Prostate gland (tissue), 2 donors: Measurements from ENCODE around the gene SLC9A8. TPM values are rescaled to one million over a fixed set of nuclear protein-coding genes. Genes with fewer than 3 reads are reported as not detected.

Source experiments
- DNase-seq: peaks from one replicate; pipeline ENCODE4 v3.0.0-alpha.2; 2019; ENCODE audit warnings: low spot score
- H3K27ac ChIP-seq, 2 donors: fragments of 200-600 bp; sonication (generic); 2 replicates each; pipeline ENCODE4 v1.5.1; 2017 to 2019
- H3K27me3 ChIP-seq: fragments of 200-600 bp; sonication (generic); replicated peaks from 2 replicates; pipeline ENCODE4 v1.5.1; 2019; ENCODE audit not compliant: insufficient read depth
- H3K36me3 ChIP-seq, 2 donors: fragments of 200-600 bp; sonication (generic); 1 replicate in 1 of 2; 2 replicates in 1 of 2; pipeline versions ENCODE4 v1.5.1 to v1.8.1; 2017 to 2019
- H3K4me1 ChIP-seq: fragments of 200-600 bp; sonication (generic); replicated peaks from 2 replicates; pipeline ENCODE4 v1.5.1; 2019
- H3K4me3 ChIP-seq, 2 donors: fragments of 200-600 bp; sonication (generic); 2 replicates each; pipeline ENCODE4 v1.5.1; 2017 to 2019
- H3K9me3 ChIP-seq: fragments of 200-600 bp; sonication (generic); 2 replicates; pipeline ENCODE4 v1.5.1; 2017
- POLR2A ChIP-seq: fragments of 450-650 bp; IDR thresholded peaks from one replicate; pipeline ENCODE4 v1.6.1; 2016; ENCODE audit warnings: antibody characterized with exemption, mild to moderate bottlenecking
- POLR2AphosphoS5 ChIP-seq: sonication (generic); formaldehyde crosslinking; IDR thresholded peaks from one replicate; pipeline ENCODE4 v1.6.1; 2017; ENCODE audit warnings: antibody characterized with exemption
- WGBS: methylation state at CpG from one replicate; pipeline ENCODE4 v1.1.5; 2018; 5-methylcytosine and 5-hydroxymethylcytosine counted together
- intact Hi-C: fragments of 100-400 bp; cut with DNase I; formaldehyde crosslinking; loops from one replicate; pipeline ENCODE4 v1.14.2; 2022
- total RNA-seq, 2 donors: library from RNA; depleted of rRNA; stranded (reverse); fragments of >200 nt; gene quantifications; one replicate each; pipeline ENCODE4 v1.1.0, GENCODE V29; 2016
- TF ChIP-seq, protein P1 (sequence below), 4 experiments: fragments of 200-600 bp in 2 of 4; fragments of 450-650 bp in 2 of 4; sonication (generic) in 2 of 4; IDR thresholded peaks; 1 replicate in 3 of 4; 2 replicates in 1 of 4; pipeline ENCODE4 v1.5.1; 2016 to 2019; ENCODE audit warnings: antibody characterized with exemption in 4 of 4, mild to moderate bottlenecking in 2 of 4, moderate library complexity in 2 of 4

The SLC9A8 gene
- total RNA-seq, 2 donors from 2014 or later: 13.5 to 26.4 TPM

DNA sequence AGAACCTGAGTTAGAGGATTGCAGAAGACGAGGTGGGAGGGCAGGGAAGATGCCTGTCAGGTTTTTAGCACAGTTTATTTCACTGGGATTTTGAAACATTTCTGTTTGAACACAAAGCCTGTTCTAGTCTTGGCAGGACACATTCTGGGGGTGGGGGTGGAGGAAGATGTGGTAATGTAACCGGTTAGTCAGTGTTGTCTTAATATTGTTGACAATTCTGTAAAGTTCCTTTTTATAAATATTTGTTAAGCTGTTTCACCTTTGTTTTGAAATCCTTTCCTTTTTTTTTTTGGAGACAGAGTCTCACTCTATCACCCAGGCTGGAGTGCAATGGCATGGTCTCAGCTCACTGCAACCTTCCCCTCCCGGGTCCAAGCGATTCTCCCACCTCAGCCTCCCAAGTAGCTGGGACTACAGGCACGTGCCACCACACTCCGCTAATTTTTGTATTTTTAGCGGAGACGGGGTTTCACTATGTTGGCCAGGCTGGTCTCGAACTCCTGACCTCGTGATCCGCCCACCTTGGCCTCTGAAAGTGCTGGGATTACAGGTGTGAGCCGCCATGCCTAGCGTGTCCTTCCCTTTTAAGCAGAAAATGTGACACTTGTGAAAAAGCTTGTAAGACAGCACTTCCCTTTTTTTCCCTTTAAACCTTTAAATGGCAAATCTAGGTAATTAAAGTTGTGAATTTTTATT lies 20.2 kb downstream of the SLC9A8 start:
- H3K9me3 ChIP-seq: no peaks in the 10 kb centered on the region
- no peaks in the 10 kb centered on the region for H3K27me3 ChIP-seq
- peak; percentile 76 for DNase-seq
- H3K4me1 ChIP-seq: peaks cover 16% of the 10 kb centered on the region
- no peaks in the 10 kb centered on the region for H3K36me3 ChIP-seq
- TF ChIP-seq POLR2AphosphoS5: peak; percentile 75
- TF ChIP-seq, protein P1, sequence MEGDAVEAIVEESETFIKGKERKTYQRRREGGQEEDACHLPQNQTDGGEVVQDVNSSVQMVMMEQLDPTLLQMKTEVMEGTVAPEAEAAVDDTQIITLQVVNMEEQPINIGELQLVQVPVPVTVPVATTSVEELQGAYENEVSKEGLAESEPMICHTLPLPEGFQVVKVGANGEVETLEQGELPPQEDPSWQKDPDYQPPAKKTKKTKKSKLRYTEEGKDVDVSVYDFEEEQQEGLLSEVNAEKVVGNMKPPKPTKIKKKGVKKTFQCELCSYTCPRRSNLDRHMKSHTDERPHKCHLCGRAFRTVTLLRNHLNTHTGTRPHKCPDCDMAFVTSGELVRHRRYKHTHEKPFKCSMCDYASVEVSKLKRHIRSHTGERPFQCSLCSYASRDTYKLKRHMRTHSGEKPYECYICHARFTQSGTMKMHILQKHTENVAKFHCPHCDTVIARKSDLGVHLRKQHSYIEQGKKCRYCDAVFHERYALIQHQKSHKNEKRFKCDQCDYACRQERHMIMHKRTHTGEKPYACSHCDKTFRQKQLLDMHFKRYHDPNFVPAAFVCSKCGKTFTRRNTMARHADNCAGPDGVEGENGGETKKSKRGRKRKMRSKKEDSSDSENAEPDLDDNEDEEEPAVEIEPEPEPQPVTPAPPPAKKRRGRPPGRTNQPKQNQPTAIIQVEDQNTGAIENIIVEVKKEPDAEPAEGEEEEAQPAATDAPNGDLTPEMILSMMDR (IDR thresholded peaks at IDR 0.05): no peak
- no peak overlapping the region for H3K4me3 ChIP-seq
- WGBS: 73% methylated on average over 13 of the region's 13 CpGs
- intact Hi-C loops: no loop called here
- H3K27ac ChIP-seq: peak overlapping the region; percentile 76 to 83

DNA sequence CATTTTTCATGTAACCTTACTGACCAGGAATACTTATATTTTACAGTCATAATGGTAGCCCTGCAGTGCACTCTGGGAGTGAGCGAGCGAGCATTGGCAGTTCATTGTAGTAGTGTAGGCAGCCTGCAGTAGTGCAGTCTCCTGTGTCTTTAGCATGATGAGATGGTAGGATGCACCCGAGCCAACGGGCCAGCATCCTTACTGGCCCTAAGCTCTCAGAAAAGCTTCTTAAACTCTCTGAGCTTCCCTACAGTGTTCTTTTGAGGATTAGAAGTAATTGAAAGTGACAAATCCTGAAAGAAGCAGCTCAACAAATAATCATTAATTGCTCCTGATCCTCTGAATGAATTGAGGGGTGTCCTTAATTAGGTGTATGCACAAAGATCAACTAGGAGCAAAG lies 20.9 kb downstream of the SLC9A8 start:
- Histone ChIP-seq H3K27me3 (no peaks in the 10 kb centered on the region), H3K4me1 (peaks cover 16% of the 10 kb centered on the region), H3K9me3 (no peaks in the 10 kb centered on the region), H3K36me3 (no peaks in the 10 kb centered on the region), H3K4me3 (no peak overlapping the region), H3K27ac (peak overlapping the region in 1 of 2 donors; percentile 83)
- intact Hi-C loops: no loop called here
- DNase-seq: no peak
- 91% methylated on average over 4 of the region's 4 CpGs for WGBS
- no peak for TF ChIP-seq POLR2A

DNA sequence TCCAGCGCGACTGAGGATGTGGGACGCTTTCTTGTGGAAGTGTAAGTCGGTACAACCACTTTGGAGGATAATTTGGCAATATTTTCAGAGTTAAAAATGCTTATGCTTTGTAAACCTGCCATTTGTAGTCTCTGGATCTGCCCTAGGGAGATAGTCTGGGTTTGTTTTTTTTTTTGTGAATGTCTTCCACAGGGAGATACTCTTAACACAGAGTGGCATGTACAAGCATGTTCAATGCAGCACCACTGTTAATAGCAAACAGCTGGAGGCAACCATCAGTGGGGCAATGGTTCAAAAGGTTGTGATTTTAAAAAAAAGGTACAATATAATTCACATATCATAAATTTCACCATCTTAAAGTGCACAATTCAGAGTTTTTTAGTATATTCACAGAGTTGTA lies 22.4 kb downstream of the SLC9A8 start:
- H3K36me3 ChIP-seq: no peaks in the 10 kb centered on the region
- no peak overlapping the region for H3K4me3 ChIP-seq
- no peaks in the 10 kb centered on the region for H3K9me3 ChIP-seq
- H3K27me3 ChIP-seq: no peaks in the 10 kb centered on the region
- peak overlapping the region in 1 of 2 donors; percentile 10 for H3K27ac ChIP-seq
- intact Hi-C loops: no loop called here
- TF ChIP-seq POLR2AphosphoS5 (peak; percentile 33), POLR2A (no peak)
- 42% methylated on average over 4 of the region's 4 CpGs for WGBS
- no peak for DNase-seq
- peaks cover 16% of the 10 kb centered on the region for H3K4me1 ChIP-seq

DNA sequence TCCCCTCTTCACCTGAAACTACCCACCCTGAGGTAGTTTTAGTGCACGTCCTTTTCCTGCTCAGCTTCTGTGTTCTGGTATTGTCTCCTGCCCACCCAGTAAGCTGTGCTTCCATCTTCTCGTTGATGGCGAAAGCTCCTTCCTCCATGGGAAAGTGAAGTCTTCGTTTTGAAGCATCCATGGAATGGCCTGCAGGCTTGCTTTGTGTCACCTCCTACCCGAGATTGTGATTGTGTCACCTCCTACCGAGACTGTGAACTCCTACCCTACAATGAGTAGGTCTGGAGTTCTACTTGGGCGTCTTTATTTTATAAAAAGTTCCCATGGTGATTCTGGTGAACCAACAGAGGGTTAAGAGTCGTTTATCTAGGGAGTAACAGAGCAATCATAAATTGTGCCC lies 25.9 kb downstream of the SLC9A8 start:
- no peak for TF ChIP-seq POLR2A
- no peak for TF ChIP-seq POLR2AphosphoS5
- TF ChIP-seq, protein P1 (IDR thresholded peaks at IDR 0.05): no peak
- Histone ChIP-seq H3K27ac (no peak overlapping the region), H3K4me1 (no peaks in the 10 kb centered on the region), H3K36me3 (no peaks in the 10 kb centered on the region), H3K9me3 (no peaks in the 10 kb centered on the region), H3K4me3 (no peak overlapping the region), H3K27me3 (no peaks in the 10 kb centered on the region)
- DNase-seq: no peak
- intact Hi-C loops: no loop called here
- 78% methylated on average over 8 of the region's 8 CpGs for WGBS

DNA sequence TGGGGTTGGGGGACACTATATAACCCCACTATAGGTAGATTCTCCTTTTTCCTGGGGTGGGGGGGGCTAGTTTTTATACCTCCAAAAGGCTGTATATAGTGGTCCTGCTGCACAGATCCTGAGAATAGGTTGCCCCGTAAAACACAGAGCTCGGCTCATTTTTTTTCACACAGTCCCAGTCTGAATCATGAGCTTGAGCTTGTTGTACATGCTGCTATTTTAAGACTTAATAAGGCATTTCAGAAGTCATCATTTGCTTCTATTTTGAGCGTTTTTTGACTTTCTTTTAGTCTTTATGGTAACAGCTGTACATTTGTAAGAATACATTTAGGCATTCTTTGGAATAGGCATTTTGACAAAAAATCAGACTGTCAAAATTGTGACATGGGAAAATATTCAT lies 30.5 kb downstream of the SLC9A8 start:
- intact Hi-C loops: loop anchor here (5.0 kb wide), 1 partner anchor 301 kb away; no protein-coding TSS in a partner anchor
- H3K27ac ChIP-seq: no peak overlapping the region
- H3K9me3 ChIP-seq: no peaks in the 10 kb centered on the region
- H3K36me3 ChIP-seq: no peaks in the 10 kb centered on the region
- no peak overlapping the region for H3K4me3 ChIP-seq
- no peaks in the 10 kb centered on the region for H3K27me3 ChIP-seq
- DNase-seq: no peak
- no peak for TF ChIP-seq POLR2A
- TF ChIP-seq, protein P1 (IDR thresholded peaks at IDR 0.05): no peak
- TF ChIP-seq POLR2AphosphoS5: no peak
- H3K4me1 ChIP-seq: no peaks in the 10 kb centered on the region
- 43% methylated on average over 3 of the region's 3 CpGs for WGBS

DNA sequence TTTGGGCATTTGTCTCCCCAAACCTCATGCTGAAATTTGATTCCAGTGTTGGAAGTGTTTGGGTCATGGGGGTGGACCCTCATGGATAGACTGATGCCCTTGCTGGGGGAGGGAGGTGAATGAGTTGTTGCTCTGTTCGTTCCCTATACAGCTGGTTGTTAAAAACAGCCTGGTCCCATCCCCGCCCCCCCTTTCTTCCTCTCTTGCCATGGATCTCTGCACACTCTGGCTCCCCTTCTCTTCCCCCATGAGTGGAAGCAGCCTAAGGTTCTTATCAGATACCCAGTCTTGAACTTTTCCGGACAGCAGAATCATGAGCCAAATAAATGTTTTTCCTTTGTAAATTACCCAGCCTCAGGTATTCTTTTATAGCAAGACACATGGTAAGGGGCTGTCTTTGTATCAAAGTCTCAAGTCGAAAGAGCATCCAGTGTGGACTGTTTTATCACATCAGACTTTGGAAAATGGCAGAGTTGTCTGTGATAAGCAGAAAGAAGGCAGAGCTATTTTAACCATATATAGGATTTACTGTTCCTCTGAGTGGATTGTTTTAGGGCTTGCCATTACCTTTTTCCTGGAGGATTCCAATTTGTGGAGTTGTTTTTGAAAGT lies 31.2 kb downstream of the SLC9A8 start:
- H3K27me3 ChIP-seq: no peaks in the 10 kb centered on the region
- H3K4me3 ChIP-seq: no peak overlapping the region
- TF ChIP-seq, protein P1 (IDR thresholded peaks at IDR 0.05): no peak
- TF ChIP-seq POLR2AphosphoS5 (no peak), POLR2A (no peak)
- H3K36me3 ChIP-seq: no peaks in the 10 kb centered on the region
- H3K27ac ChIP-seq: no peak overlapping the region
- intact Hi-C loops: loop anchor here (5.0 kb wide), 1 partner anchor 302 kb away; no protein-coding TSS in a partner anchor
- 39% methylated on average over 4 of the region's 4 CpGs for WGBS
- no peaks in the 10 kb centered on the region for H3K4me1 ChIP-seq
- H3K9me3 ChIP-seq: no peaks in the 10 kb centered on the region
- DNase-seq: no peak
